GM21423 (cell line): Measurements from ENCODE around the gene LCE3E.
"Not testable (repeated sequence)": the region's sequence is repeated elsewhere in the genome, so short reads cannot be mapped to it uniquely, and the experiment has no call there.

Experiments used
- ATAC-seq: cut with Tn5 transposase; IDR thresholded peaks from one replicate; pipeline ENCODE4 v1.9.1; 2021; ENCODE audit warnings: mild to moderate bottlenecking, moderate library complexity; ENCODE audit not compliant: unreplicated experiment

Gene LCE3E

DNA sequence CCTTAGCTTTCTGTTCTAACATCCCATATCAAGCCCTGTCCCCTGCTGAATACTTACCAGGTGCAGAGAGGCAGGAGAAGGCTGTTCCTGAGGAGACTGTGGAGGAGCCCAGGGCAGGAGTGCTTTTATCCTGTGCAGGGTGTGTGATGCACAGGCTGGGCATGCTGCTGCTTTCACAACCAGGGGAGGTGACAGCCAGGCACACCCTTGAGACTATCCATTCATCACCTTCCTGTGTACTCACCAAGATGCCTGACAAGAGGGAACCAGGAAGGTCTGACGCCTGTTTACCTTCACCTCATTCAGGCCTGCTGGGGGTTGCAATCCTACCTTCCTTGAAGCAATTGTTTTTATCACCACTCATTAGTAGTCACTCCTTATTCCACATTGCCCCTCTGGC is at the start of gene LCE3E:
LCE3E (minus strand) TSS at position 100 of the 400 bp plus-strand sequence. CDS start 572 bp downstream, outside the sequence.
- ATAC-seq: no peak

DNA sequence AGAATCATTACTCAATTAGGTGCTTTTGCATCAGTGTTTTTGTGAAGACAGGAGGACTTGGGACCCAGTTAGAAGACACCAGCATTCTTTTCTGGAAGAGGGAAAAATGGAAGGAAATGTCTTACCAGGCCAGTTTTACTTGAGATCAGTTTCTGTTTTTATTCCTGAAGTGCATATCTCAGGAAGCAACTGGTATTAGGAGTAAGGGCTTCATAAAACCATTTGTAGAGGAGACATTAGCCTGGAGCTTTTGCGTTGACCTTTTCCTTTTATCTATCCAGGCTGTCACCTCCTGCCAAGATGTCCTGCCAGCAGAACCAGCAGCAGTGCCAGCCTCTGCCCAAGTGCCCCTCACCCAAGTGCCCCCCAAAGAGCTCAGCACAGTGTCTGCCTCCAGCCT is 46.9 kb upstream of the LCE3E start, which contains the start of gene LCE3B:
LCE3B (plus strand) TSS at position 301 of the 400 bp plus-strand sequence; CDS start at position 301, 0 bp downstream.
- no peak for ATAC-seq

DNA sequence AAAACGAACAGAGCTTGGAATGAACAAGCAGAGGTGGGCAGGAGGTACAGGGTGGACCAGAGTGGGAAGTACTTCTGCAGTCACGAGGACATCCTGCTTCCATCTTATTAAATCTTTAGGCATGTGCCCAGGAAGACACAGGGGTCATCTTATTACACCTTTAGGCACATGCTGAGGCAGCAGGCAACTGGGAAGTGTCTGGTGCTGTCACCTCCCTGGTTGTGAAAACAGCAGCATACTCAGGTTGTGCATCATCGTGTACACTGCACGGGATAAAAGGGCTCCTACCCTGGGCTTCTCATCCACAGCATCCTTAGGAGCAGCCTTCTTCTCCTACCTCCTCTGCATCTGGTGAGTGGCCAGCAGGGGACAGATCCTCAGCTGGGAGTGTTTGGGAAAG is 33.4 kb upstream of the LCE3E start, which contains the start of gene LCE3C:
LCE3C (plus strand) TSS at position 301 of the 400 bp plus-strand sequence. CDS start 498 bp downstream, outside the sequence.
- ATAC-seq: no peak

GRCh38 chr1:152596986-152597385 is 30.4 kb upstream of the LCE3E start:
- ATAC-seq: no peak

GRCh38 chr1:152585586-152585985 is 19.0 kb upstream of the LCE3E start:
- ATAC-seq: no peak

GRCh38 chr1:152582647-152583046 is 16.1 kb upstream of the LCE3E start:
- ATAC-seq: no peak

DNA sequence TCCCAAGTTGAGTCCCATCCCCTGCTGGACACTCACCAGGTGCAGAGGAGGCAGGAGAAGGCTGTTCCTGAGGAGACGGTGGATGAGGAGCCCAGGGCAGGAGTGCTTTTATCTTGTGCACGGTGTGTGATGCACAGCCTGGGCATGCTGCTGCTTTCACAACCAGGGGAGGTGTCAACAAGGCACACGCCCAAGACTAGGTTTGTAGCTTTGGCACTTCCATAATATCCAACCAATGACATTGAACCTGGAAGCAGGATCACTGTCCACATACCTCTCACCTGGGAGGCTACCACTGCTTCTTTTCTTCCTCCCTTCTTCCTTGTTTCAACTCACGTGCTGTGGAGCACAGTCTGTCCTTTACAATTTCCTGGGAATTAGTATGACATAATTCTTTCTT is 13.9 kb upstream of the LCE3E start, which contains the start of gene LCE3D:
LCE3D (minus strand) TSS at position 84 of the 400 bp plus-strand sequence. CDS start 580 bp downstream, outside the sequence.
- no peak for ATAC-seq

DNA sequence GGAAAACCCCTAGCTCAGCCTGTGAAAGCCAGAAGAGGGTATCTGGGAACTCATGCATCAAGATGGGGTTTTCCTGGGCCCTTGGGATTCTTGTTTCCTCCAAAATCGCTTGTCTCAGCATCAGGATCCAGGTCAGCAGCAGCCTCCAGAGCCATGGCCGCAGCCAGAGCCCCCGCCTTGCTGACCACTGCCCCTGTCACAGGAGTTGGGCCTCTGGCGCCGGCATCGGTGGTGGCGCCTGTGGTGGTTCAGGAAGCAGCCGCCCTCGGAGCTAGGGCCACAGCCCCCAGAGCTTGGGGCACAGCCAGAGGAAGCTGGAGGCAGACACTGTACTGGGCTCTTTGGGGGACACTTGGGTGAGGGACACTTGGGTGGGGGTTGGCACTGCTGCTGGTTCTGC is 12.9 kb upstream of the LCE3E start:
- not testable (repeated sequence) for ATAC-seq

DNA sequence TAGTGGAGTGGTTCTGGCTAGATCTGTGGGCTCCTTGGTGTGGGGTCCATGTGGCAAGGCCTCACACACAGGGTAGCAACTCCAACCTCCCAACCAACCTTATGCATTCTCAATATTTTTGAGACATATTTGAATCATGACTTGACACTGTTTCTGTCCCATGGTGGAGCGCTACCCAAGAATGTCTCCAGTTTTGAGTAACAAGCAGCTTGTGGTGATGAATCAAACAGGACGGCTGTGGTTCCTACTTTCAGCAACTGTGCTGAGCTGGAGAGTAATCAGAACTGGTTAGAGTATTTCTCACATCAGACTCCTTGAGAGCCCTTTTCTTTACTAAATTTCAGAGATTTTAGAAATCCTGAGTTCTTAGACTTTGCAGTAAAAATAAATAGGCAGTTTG is 10.6 kb upstream of the LCE3E start:
- no peak for ATAC-seq

DNA sequence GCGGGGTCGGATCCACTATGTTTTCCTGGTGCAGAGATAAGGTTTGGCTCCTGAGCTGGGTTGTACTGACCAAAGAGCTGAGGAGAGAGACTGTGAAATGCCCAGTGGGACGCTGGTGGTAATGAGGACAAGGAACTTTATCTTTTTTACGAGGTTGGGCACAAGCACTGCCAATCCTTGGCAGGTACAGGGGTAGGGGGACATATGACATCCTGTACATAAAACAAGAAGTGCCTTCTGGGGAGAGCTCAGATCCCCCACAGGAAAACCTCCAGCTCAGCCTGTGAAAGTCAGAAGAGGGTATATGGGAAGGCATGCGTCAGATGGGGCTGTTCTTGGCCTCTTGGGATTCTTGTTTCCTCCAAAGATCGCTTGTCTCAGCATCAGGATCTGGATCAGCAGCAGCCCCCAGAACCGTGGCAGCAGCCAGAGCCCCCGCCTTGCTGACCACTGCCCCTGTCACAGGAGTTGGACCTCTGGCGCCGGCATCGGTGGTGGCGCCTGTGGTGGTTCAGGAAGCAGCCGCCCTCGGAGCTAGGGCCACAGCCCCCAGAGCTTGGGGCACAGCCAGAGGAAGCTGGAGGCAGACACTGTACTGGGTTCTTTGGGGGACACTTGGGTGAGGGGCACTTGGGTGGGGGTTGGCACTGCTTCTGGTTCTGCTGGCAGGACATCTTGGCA is 905 bp downstream of the LCE3E start:
- ATAC-seq: no peak

DNA sequence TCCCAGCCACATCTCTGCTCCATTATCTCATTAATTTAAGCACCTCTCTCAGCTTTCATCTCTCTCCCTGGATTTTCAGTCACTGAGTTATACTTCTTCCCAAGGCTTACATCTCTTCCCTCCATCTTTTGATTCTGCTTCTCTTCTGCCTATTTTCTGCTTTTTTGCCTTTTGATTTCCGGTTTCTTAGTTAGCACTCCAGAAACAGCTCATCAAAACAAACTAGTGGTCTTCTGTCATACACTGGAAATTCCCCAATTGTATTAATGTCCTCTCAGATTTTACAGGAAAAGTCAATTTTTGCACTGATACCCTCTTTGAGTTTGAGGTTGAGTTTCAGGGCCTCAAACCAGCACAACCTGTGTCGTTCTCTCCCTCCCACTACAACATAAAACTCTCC is 1.5 kb downstream of the LCE3E start:
- ATAC-seq: no peak

GRCh38 chr1:152548358-152548757 is 18.2 kb downstream of the LCE3E start:
- not testable (repeated sequence) for ATAC-seq

- no peak for ATAC-seq
These were observed 19.9 kb downstream of the LCE3E start for GRCh38 chr1:152546704-152547103.

GRCh38 chr1:152543820-152544219 is 22.8 kb downstream of the LCE3E start:
- ATAC-seq: no peak

DNA sequence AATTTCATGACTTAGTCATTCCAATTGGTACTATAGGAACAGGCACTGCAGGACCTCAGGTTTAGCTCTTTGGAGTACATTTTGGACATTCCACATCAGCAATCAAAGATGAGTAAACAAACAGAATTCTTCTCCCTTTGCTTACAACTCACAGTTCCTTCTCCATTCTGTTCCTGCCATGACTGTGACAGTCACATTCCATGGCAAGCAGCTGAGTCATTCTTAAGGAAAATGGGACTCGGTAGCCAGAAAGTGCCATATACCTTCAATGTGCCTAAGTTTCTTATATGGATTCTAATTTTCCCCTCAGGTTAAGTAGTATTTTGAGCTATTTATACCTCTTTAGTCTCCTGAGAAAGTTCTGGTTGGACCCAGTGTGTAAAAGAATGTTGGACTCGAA is 26.7 kb downstream of the LCE3E start:
- no peak for ATAC-seq

GRCh38 chr1:152537496-152537895 is 29.1 kb downstream of the LCE3E start:
- ATAC-seq: no peak

- no peak for ATAC-seq
These were observed 30.8 kb downstream of the LCE3E start for GRCh38 chr1:152535774-152536173.

DNA sequence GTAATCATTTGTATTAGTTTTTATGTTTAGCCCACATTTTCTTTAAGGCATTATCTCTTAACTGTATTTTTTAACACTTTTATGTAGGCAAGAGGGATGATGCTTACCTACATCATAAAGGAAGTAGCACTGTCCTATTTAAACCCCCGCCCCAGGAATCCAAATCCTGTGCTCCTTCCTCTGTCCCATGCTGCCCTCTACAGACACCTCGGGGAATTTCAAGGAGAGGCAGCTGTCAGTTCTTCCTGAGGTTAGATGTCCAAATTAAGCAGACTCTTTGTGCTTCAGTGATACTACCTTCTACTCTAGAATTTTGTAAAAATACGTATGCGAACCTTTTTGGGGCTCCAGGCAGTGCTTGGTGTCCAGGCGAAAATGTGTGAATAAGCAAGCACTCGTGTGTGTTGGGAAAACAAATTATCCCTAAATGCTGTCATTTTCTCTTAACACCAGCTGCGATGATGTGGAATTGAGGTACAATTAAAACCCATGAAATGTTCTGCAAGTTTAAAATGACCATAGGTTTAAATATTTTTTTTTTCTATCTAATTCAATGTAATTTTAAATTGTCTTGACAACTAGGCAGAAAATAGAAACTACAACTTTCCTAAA is 33.1 kb downstream of the LCE3E start:
- ATAC-seq: no peak

- ATAC-seq: no peak
These were observed 41.4 kb downstream of the LCE3E start for GRCh38 chr1:152525080-152525641.

DNA sequence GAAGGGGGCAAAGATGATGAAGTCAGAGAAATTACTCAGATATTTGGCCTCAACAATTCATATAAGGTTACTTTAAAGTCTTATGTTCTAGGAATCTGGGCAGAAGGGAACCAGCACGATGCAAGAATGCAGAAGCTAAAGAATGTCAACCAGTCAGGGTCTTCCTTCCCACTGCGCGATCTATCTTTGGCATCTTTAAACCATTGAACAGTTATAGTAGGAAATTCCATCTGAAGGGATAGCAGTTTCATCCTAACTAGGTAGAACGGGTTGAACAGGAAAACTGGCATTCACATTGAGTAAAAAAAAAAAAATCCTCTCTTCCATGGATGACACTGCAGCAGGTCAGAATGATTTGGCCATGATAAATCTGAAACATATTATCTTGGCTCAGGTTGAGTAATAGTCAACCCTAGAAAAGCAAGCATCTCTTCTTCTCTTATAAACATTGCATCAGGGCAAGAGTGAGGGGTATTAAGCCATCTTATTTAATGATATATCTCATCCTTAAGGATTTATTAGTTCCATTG is 46.0 kb downstream of the LCE3E start:
- ATAC-seq: no peak

DNA sequence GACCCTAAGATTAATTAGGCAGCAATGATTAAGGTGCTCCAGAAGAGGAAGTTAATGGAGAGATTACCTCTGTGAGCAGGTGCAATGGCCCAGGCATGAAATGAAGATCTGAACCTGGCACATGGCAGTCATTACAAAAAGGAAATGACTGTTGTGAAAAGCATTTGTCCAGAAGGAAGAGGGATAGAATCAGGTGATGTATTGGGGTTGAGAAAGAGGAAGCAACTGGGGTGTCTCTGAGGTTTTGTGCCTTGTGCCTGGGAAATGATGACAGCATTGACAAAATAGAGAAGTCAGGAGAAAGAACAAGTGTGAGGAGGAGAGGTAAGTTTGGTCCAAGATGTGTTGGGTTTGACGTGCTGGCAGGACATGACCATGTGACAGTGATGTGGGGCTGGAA is 46.7 kb downstream of the LCE3E start:
- no peak for ATAC-seq
